COLO829 (cell line): ENCODE results near the gene DDX6.

ENCODE experiments used
- DNase-seq: peaks from one replicate; pipeline ENCODE4 v3.0.0; 2012; ENCODE audit warnings: low spot score

DDX6 gene

GRCh38 chr11:118699506-118700220 is 91.3 kb downstream of the DDX6 start:
- DNase-seq = no peak
